Mammary epithelial cell (primary cell): ENCODE measurements around the gene SYMPK.

Experiments used
- CTCF ChIP-seq, 2 donors: IDR thresholded peaks in 1 of 2; conservative IDR thresholded peaks in 1 of 2; 2 replicates each; pipeline ENCODE4 v1.5.1; 2011 to 2012; ENCODE audit warnings: inconsistent platforms in 2 of 2, low read length in 2 of 2, mild to moderate bottlenecking in 2 of 2, control low read depth in 1 of 2, low read depth in 1 of 2; ENCODE audit not compliant: insufficient read depth in 1 of 2; ENCODE audit errors: extremely low read depth in 1 of 2
- EZH2 ChIP-seq: IDR thresholded peaks from 2 replicates; pipeline ENCODE4 v1.6.1; 2012; ENCODE audit warnings: low read length, inconsistent platforms, borderline replicate concordance

- TF ChIP-seq EZH2 (no peak), CTCF (conservative IDR thresholded peaks at IDR 0.05 in 1 of 2, IDR thresholded peaks at IDR 0.05 in 1 of 2; ENCODE audit: extremely low read depth in 1 of 2, insufficient read depth in 1 of 2, low read depth in 1 of 2, low read length in 2 of 2) (no peak)
Observed at GRCh38 chr19:45821103-45821521, 41.8 kb downstream of the SYMPK start.
